Fibroblast of peridontal ligament (primary cell): ENCODE data around the gene SNX22.
"Not testable (repeated sequence)": the region's sequence is repeated elsewhere in the genome, so short reads cannot be mapped to it uniquely, and the experiment has no call there.

Source experiments
- DNase-seq: peaks from one replicate; pipeline ENCODE4 v3.0.0-alpha.2; 2010; ENCODE audit errors: extremely low read depth

Gene SNX22

GRCh38 chr15:64151727-64152506 is at the start of gene SNX22:
TSS of gene SNX22 (plus strand) at chr15:64151731. CDS start at chr15:64151776, 45 bp downstream.
- DNase-seq: no peak

- DNase-seq: no peak
These were observed 49.0 kb upstream of the SNX22 start for GRCh38 chr15:64102497-64102896.

GRCh38 chr15:64105113-64105704 is 46.3 kb upstream of the SNX22 start:
- peak; percentile 59 for DNase-seq

GRCh38 chr15:64107337-64107736 is 44.2 kb upstream of the SNX22 start:
- no peak for DNase-seq

DNA sequence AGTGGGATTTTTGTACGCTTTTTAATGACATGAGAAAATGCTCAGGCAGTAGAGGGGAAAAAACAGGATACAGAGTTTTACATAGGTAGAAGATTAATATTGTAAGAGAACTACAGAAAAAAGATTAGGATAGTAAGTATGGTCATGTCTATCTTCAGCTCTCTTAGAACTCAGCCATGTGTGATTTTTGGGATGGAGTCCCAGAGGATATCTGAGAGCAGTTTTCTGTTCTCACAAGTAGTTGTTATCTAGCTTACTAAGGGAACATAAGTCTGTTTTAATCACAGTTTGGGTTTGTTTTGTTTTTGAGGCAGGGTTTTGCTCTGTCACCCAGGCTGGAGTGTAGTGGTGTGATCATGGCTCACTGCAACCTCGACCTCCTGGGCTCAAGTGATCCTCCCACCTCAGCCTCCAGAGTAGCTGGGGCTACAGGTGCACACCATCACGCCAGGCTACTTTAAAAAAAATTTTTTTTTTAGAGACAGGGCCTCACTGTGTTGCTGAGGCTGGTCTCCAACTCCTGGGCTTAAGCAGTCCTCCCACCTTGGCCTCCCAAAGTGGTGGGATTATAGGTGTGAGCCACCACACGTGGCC is 41.3 kb upstream of the SNX22 start:
- DNase-seq: not testable (repeated sequence)

- no peak for DNase-seq
These were observed 40.4 kb upstream of the SNX22 start for GRCh38 chr15:64110950-64111678.

- no peak for DNase-seq
These were observed 39.9 kb upstream of the SNX22 start for GRCh38 chr15:64111679-64112050.

DNA sequence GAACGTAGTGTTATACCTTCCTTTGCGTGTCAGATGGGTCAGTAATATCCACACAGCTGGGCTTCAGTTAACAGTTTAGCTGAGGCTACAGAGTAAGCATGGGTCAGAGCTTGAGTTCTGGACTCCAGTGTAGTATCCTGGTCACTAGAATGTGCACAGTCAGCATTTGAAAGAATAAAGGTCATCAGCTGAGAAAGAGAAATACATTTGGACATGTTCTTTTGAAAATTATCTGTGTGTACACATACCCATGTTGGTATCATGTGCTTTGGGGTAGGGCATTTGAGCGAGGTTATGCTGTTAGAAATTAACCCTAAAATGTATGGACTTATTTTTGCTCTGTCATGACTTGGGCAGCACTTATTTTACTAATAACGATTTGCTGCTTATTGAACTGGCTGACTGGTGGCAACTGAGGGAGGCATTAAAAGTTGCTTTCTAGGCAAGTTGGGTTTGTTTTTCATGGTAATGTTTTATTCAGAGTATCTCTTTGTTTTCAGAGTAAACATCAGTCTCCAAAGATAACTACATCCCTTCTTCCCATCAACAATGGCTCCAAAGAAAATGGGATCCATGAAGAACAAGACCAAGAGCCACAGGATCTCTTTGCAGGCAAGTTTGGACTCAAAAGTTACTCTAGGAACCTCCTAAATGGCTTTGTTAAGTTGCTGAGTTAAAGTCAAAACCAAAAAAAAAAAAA is 39.3 kb upstream of the SNX22 start:
- no peak for DNase-seq

GRCh38 chr15:64112904-64113303 is 38.6 kb upstream of the SNX22 start:
- peak; percentile 46 for DNase-seq

GRCh38 chr15:64117759-64118487 is 33.6 kb upstream of the SNX22 start:
- no peak for DNase-seq

- DNase-seq: not testable (repeated sequence)
These were observed 31.2 kb upstream of the SNX22 start for GRCh38 chr15:64120322-64120721.

DNA sequence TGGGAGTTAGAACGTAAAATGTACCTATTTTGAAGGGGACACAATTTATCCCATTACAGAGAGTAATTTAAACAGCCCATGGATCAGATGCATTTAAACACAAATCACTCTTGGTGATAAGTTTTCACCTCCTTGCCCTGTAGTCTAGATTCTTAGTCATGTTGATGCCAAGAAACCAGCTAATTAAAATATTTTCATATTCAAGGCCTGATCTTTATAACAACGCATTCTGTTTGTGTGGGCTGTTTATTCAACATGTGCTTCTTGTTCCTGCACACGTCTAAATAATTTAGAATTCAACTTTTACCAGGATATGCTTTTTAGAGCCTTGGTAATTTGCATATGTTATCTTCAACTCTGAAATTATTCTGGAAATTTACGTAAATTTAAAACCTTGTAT is 29.9 kb upstream of the SNX22 start:
- DNase-seq: no peak

DNA sequence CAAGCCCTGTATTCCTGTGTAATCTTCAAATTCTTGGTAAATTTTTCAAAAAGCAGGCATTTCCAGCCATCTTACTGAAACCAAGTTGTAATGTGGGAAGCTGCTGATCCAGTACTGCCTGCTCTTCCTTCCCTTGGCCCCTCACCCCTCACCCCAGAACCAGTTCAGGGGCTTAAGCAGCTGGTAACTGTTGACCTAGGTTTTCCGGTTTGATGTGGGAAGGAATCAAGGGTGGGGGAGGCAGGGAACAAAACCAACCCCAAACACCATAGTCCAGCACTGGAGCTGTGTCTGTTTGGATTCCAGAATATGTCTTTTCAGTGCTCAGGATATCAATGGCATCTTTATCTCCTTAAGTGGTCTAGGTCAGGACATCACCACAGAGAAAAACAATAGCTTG is 29.1 kb upstream of the SNX22 start:
- DNase-seq: no peak

- peak; percentile 17 for DNase-seq
These were observed 28.6 kb upstream of the SNX22 start for GRCh38 chr15:64122936-64123351.

DNA sequence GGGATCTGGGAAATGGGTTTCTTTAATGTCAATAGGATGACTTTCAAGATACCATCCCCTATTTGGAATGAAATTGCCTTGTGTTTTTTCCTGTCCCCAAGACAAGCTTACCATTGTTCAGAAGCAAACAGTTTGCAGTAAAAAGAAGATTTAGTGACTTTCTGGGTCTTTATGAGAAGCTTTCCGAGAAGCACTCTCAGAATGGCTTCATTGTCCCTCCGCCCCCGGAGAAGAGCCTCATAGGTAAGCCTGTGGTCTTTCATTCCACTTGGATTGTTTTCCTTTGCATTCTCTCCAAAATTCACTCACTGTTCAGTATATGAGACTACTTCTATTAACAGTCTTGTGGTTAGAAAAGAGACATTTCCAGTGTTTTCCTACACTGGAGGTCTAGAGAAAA is 25.6 kb upstream of the SNX22 start:
- DNase-seq: no peak

DNA sequence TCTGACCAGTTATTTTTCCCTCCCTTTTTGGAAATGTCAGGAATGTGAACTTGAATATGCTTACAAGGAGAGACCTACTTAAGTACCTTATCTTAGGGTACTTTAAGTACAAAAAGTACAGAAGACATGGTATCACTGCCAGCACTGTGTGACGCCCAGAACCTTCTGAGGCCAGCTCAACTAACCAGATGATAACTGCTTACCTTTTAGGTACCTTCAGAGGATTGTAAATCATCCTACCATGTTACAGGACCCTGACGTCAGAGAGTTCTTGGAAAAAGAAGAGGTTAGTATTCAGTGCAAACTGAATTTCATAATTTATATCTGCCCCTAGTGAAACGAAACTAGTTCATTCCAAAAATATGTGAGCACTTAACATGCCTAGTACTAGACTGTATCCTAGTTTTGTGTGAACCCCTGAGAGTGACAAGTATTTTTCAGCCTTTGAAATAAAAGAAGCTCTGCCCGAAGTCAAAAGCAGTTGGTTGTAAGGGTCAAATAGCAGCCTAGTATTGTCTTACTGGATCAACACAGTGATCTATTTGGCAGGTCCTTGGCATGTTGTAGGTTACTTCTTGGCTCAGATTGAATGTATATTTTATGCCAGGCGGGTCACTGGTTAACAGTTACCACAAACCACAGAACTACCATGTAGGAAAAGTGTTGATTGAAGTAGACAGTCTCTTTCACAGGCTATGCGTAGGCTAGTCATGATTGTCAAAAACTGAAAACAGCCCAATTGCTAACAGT is 23.8 kb upstream of the SNX22 start:
- DNase-seq: peak; percentile 31

DNA sequence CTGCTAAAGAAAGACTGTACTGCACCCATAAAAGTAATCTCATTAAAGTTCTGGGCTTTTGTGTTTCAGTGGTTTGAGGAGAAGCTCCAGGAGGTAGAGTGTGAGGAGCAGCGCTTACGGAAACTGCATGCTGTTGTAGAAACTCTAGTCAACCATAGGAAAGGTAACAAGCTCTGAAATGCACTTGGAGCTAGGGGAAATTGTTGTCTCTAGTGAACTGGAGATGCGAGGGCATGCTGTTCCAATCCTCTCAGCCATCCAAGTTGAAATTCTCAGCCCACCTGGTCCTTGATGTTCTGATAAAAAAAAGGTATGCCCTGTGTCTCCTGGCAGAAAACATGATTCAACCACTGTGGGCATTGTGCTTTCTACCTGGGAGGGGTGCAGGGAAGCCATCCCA is 21.4 kb upstream of the SNX22 start:
- no peak for DNase-seq

DNA sequence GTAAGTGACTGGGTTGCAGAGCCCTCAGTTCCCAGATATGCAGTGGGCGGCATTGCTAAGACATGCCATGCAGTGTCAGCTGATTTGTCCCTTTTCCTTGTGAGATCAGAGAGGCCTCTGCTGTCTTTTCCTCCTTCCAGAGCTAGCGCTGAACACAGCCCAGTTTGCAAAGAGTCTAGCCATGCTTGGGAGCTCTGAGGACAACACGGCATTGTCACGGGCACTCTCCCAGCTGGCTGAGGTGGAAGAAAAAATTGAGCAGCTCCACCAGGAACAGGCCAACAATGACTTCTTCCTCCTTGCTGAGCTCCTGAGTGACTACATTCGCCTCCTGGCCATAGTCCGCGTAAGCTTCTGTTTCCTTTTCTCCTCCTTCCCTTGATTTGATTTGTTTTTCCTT is 20.0 kb upstream of the SNX22 start:
- no peak for DNase-seq

GRCh38 chr15:64132217-64132616 is 19.3 kb upstream of the SNX22 start:
- DNase-seq: no peak

DNA sequence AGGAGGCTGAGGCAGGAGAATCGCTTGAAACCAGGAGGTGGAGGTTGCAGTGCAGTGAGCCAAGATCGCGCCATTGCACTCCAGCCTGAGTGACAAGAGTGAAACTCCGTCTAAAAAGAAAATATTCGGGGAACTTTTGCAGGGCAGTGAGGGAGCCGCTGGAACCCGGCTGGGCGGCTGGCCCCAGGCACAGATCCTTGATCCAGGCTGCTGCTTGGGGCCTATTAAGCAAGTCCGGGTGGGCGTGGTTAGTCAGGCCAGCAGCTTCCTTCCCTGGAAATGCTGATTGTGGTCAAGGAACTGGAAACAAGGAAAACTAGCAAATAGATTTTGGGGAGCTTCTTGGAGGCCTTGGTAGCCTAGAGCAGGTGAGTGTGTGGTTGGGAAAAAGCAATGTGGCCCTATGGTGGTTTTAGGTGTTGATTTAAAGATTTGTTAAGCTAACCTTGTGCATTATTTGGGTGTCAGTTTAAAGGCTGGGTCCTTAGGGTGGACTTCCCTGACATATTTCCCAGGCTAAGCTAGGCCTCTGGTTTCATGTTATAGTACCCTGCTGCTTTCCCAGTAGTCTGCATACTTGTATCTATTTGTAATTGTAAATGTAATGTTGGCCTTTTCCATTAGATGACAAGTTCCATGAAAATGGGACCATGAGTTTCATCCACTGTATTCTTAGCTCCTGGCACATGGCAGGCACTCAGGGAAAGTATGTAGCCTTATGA is 17.7 kb upstream of the SNX22 start:
- no peak for DNase-seq
